B cell (primary cell): Measurements from ENCODE around the gene NAA80. TPM values are rescaled to one million over a fixed set of nuclear protein-coding genes. Genes with fewer than 3 reads are reported as not detected.

ENCODE experiments used
- ATAC-seq: fragments of 200-7000 bp; cut with Tn5 transposase; one replicate; pipeline ENCODE4 v1.10.0; 2021; ENCODE audit warnings: low read depth, mild to moderate bottlenecking, moderate number of reproducible peaks, moderate library complexity
- CTCF ChIA-PET: fragments of 350-600 bp; sonication (Branson Sonifier 250); formaldehyde crosslinking; loops from one replicate; lab custom pipeline; 2021; ENCODE audit warnings: antibody characterized with exemption, inconsistent platforms; lab: Charles Lee
- POLR2A ChIA-PET: fragments of 350-600 bp; sonication (Branson Sonifier 250); formaldehyde crosslinking; loops from one replicate; lab custom pipeline; 2021; ENCODE audit warnings: antibody characterized with exemption; lab: Charles Lee
- DNase-seq: peaks from one replicate; pipeline ENCODE4 v3.0.0; 2013
- H2AFZ ChIP-seq: 2 replicates; pipeline ENCODE4 v1.6.1; 2012; ENCODE audit warnings: mild to moderate bottlenecking, low read depth, low read length; ENCODE audit not compliant: insufficient read depth, poor library complexity, severe bottlenecking
- H3K27ac ChIP-seq, 2 donors: 1 replicate in 1 of 2; 2 replicates in 1 of 2; pipeline ENCODE4 v1.5.1; 2012 to 2013; ENCODE audit warnings: low read length in 2 of 2, mild to moderate bottlenecking in 2 of 2, moderate library complexity in 1 of 2
- H3K27me3 ChIP-seq, 4 experiments: fragments of 200-600 bp in 1 of 4; sonication (generic) in 1 of 4; replicated peaks in 1 of 4; 1 replicate in 2 of 4; 2 replicates in 2 of 4; pipeline versions ENCODE4 v1.6.1 to v1.7.0; 2013 to 2016; ENCODE audit warnings: low read length in 3 of 4, mild to moderate bottlenecking in 2 of 4, mixed read lengths in 1 of 4, moderate library complexity in 1 of 4; ENCODE audit not compliant: insufficient read depth in 4 of 4, control insufficient read depth in 3 of 4; ENCODE audit errors: control extremely low read depth in 1 of 4
- H3K36me3 ChIP-seq, 2 experiments: replicated peaks in 1 of 2; 1 replicate in 1 of 2; 2 replicates in 1 of 2; pipeline versions ENCODE4 v1.6.1 to v1.7.1; 2013; ENCODE audit warnings: low read length in 1 of 2; ENCODE audit not compliant: insufficient read depth in 2 of 2, control insufficient read depth in 1 of 2; ENCODE audit errors: control extremely low read depth in 1 of 2, extremely low read depth in 1 of 2
- H3K4me1 ChIP-seq, 2 donors: fragments of 200-600 bp in 1 of 2; sonication (generic) in 1 of 2; 1 replicate in 1 of 2; 2 replicates in 1 of 2; pipeline versions ENCODE4 v1.5.1 to v1.6.1; 2013 to 2017; ENCODE audit warnings: low read length in 2 of 2; ENCODE audit not compliant: control insufficient read depth in 2 of 2, insufficient read depth in 2 of 2
- H3K4me2 ChIP-seq: replicated peaks from 2 replicates; pipeline ENCODE3; 2012; ENCODE audit warnings: mild to moderate bottlenecking, low read depth, low read length; ENCODE audit not compliant: poor library complexity, severe bottlenecking
- H3K4me3 ChIP-seq, 5 experiments: fragments of 200-600 bp in 1 of 5; sonication (generic) in 1 of 5; 1 replicate in 3 of 5; 2 replicates in 2 of 5; pipeline versions ENCODE4 v1.5.1 to v1.7.0; 2011 to 2016; ENCODE audit warnings: low read length in 4 of 5, mild to moderate bottlenecking in 4 of 5, low read depth in 2 of 5, control low read depth in 1 of 5, moderate library complexity in 1 of 5; ENCODE audit not compliant: insufficient read depth in 1 of 5; ENCODE audit errors: control extremely low read depth in 1 of 5, extremely low read depth in 1 of 5
- H3K79me2 ChIP-seq: fragments of 200-600 bp; sonication (generic); one replicate; pipeline ENCODE4 v1.6.0; 2016; ENCODE audit warnings: low read length; ENCODE audit not compliant: control insufficient read depth, insufficient read depth
- H3K9ac ChIP-seq: fragments of 200-600 bp; sonication (generic); 2 replicates; pipeline ENCODE4 v1.6.1; 2017; ENCODE audit warnings: mild to moderate bottlenecking, low read length, moderate library complexity
- H3K9me3 ChIP-seq, 3 donors: one replicate each; pipeline versions ENCODE4 v1.6.1 to v1.7.1; 2013; ENCODE audit warnings: low read length in 2 of 3; ENCODE audit not compliant: control insufficient read depth in 2 of 3, insufficient read depth in 1 of 3; ENCODE audit errors: control extremely low read depth in 1 of 3
- H4K20me1 ChIP-seq: 2 replicates; pipeline ENCODE4 v1.6.0; 2012; ENCODE audit warnings: mild to moderate bottlenecking, low read length; ENCODE audit not compliant: insufficient read depth, control insufficient read depth, poor library complexity, severe bottlenecking
- H3K27ac Mint-ChIP-seq: one replicate; pipeline ENCODE4 v1.8.0; 2021; ENCODE audit warnings: mixed read lengths
- H3K27me3 Mint-ChIP-seq: one replicate; pipeline ENCODE4 v1.8.0; 2021; ENCODE audit warnings: mixed read lengths
- H3K4me1 Mint-ChIP-seq: one replicate; pipeline ENCODE4 v1.8.0; 2021; ENCODE audit warnings: mixed read lengths
- H3K4me3 Mint-ChIP-seq: one replicate; pipeline ENCODE4 v1.8.0; 2021; ENCODE audit warnings: mixed read lengths
- H3K9me3 Mint-ChIP-seq: one replicate; pipeline ENCODE4 v1.8.0; 2022; ENCODE audit warnings: mixed read lengths; ENCODE audit not compliant: insufficient read depth
- EZH2 ChIP-seq: IDR thresholded peaks from 2 replicates; pipeline ENCODE4 v1.6.1; 2012; ENCODE audit warnings: borderline replicate concordance, low read depth, mild to moderate bottlenecking, moderate library complexity, low read length; ENCODE audit not compliant: insufficient read depth, poor library complexity, severe bottlenecking
- WGBS: methylation state at CpG from one replicate; pipeline ENCODE4 v1.1.5; 2013; ENCODE audit warnings: missing lambda C conversion rate; ENCODE audit not compliant: insufficient coverage; 5-methylcytosine and 5-hydroxymethylcytosine counted together
- intact Hi-C: fragments of 100-400 bp; cut with micrococcal nuclease; formaldehyde crosslinking; loops from one replicate; pipeline ENCODE4 v1.10.0; 2022
- polyA plus RNA-seq: library from polyadenylated mRNA; depleted of rRNA; stranded (reverse); fragments of >200 nt; gene quantifications from 2 replicates; pipeline ENCODE4 v1.2.3, GENCODE V29; 2012
- total RNA-seq, 2 donors: library from RNA; stranded (reverse); fragments of 120-200 nt in 1 of 2; gene quantifications; 1 replicate in 1 of 2; 2 replicates in 1 of 2; pipeline versions ENCODE4 v1.2.3 to v1.2.4, GENCODE V29; 2013 to 2022
- TF ChIP-seq, protein P1 (sequence below): fragments of 200-600 bp; IDR thresholded peaks from one replicate; pipeline ENCODE4 v1.8.0; 2022; ENCODE audit warnings: antibody characterized with exemption, mild to moderate bottlenecking

Gene NAA80
- total and polyA plus RNA-seq, 2 donors (not counting 1 experiment from before 2014, with no cell fraction given), result 37.8 to 49.0 TPM

DNA sequence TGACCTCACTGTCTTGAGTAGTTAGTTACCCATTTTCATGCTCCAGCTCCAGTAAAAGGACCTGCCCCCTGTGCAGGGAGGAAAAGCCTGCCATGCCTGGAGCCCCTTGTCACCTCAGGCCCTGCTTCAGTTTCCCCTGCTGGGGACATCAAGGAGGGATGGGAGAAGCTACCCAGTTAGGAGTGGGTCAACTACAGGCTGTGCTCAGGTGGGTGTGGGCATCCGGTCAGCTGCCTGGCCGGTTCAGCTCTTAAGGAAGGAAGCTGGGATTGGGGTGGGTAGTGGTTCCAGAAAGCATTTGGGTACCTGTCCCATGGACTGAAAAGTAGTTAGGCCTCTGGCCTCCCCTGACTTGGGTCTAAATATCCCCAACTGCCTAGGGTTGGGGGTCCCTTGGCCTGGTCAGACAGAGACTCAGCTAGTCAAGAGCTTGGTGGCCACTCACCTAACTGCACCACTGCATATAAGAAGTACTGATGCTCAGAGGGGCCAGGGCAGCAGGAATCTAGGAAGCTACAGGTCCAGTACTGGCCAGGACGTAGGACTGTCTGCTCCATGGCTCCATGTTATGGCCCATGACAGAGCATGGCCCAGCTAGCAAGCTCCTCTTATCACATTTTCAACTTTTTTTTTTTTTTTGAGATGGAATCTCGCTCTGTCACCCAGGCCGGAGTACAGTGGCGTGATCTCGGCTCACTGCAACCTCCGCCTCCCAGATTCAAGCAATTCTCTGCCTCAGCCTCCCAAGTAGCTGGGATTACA, 19.8 kb downstream of the NAA80 start:
- peaks cover 0 to 3% (median 0%) of the 10 kb centered on the region in 3 donors for H3K9me3 ChIP-seq
- no peak overlapping the region for H3K9ac ChIP-seq
- POLR2A ChIA-PET, result no interaction called here
- peaks cover 2% of the 10 kb centered on the region for H4K20me1 ChIP-seq
- H3K4me1 ChIP-seq, result peaks cover 19 to 21% of the 10 kb centered on the region in 2 donors
- 92% methylated on average over 1 of the region's 8 CpGs for WGBS
- intact Hi-C loops, result no loop called here
- Mint-ChIP-seq H3K27me3 (peaks cover 18% of the 10 kb centered on the region), H3K4me1 (peaks cover 14% of the 10 kb centered on the region), H3K9me3 (no peaks in the 10 kb centered on the region), H3K27ac (no peak overlapping the region), H3K4me3 (no peak overlapping the region)
- H3K27ac ChIP-seq, result no peak overlapping the region
- H2AFZ ChIP-seq, result no peak overlapping the region
- DNase-seq, result no peak
- CTCF ChIA-PET, result interaction anchor here (0.8 to 3.1 kb wide), 6 partner anchors 8 to 159 kb away, joined by 3 to 14 read pairs (median 4); partner anchors contain the start of gene HYAL2
- TF ChIP-seq EZH2, result no peak
- TF ChIP-seq, protein P1, sequence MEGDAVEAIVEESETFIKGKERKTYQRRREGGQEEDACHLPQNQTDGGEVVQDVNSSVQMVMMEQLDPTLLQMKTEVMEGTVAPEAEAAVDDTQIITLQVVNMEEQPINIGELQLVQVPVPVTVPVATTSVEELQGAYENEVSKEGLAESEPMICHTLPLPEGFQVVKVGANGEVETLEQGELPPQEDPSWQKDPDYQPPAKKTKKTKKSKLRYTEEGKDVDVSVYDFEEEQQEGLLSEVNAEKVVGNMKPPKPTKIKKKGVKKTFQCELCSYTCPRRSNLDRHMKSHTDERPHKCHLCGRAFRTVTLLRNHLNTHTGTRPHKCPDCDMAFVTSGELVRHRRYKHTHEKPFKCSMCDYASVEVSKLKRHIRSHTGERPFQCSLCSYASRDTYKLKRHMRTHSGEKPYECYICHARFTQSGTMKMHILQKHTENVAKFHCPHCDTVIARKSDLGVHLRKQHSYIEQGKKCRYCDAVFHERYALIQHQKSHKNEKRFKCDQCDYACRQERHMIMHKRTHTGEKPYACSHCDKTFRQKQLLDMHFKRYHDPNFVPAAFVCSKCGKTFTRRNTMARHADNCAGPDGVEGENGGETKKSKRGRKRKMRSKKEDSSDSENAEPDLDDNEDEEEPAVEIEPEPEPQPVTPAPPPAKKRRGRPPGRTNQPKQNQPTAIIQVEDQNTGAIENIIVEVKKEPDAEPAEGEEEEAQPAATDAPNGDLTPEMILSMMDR, result no peak
- no peak overlapping the region for H3K4me2 ChIP-seq
- no peak for ATAC-seq
- H3K27me3 ChIP-seq, result peaks cover 0 to 42% (median 14%) of the 10 kb centered on the region in 4 experiments
- H3K4me3 ChIP-seq, result no peak overlapping the region
- H3K36me3 ChIP-seq, result no peaks in the 10 kb centered on the region
- no peaks in the 10 kb centered on the region for H3K79me2 ChIP-seq

DNA sequence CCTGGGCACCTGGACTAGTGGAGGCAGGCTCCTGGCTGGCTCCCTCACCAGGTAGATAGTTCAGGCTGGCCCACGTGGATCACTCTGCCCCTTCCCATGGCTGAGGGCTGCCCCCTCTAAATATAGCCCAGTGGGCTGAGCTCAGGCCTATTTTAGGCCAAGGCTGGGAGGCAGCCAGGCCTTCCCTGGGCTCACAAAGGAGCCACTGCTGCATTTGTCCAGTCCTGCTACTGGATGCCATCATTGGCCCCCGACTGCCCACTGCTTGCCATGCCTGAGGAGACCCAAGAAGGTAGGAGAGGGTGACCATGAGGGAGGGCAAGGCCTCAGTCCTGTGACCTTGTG, 20.4 kb downstream of the NAA80 start, which contains the start of gene LSMEM2:
Gene LSMEM2 (plus strand): TSS at position 208 of the 345 bp plus-strand sequence. CDS start 27 bp downstream, at position 235.
- no peak within 1 kb of the TSS for H3K27ac ChIP-seq
- H3K27me3 ChIP-seq, result peaks cover 0 to 48% (median 20%) of the 10 kb centered on the region in 4 experiments

More for the DNA sequence above, 20.4 kb downstream of the NAA80 start, which contains the start of gene LSMEM2:
- Histone ChIP-seq H3K4me3 (no peak within 1 kb of the TSS), H3K4me1 (peaks cover 25 to 27% of the 10 kb centered on the region in 2 donors), H2AFZ (no peak within 1 kb of the TSS), H3K4me2 (no peak within 1 kb of the TSS), H3K79me2 (no peaks in the 10 kb centered on the region), H4K20me1 (peaks cover 8% of the 10 kb centered on the region), H3K9me3 (peaks cover 0 to 3% (median 0%) of the 10 kb centered on the region in 3 donors), H3K36me3 (no peaks in the 10 kb centered on the region), H3K9ac (no peak within 1 kb of the TSS)
- DNase-seq (no peak), ATAC-seq (no peak)
- WGBS, result 92% methylated on average over 2 of the region's 2 CpGs
- TF ChIP-seq, protein P1, result no peak
- TF ChIP-seq EZH2, result no peak
- no peaks in the 10 kb centered on the region for H3K9me3 Mint-ChIP-seq
- intact Hi-C loops, result no loop called here
- H3K27me3 Mint-ChIP-seq, result peaks cover 23% of the 10 kb centered on the region
- H3K4me3 Mint-ChIP-seq, result no peak within 1 kb of the TSS
- ChIA-PET POLR2A (no interaction called here), CTCF (interaction anchor here (1.0 to 3.1 kb wide), 5 partner anchors 8 to 159 kb away, joined by 3 to 14 read pairs (median 4); no protein-coding TSS in a partner anchor)
- H3K27ac Mint-ChIP-seq, result no peak within 1 kb of the TSS
- peaks cover 19% of the 10 kb centered on the region for H3K4me1 Mint-ChIP-seq
